ENCODE data around the gene MAGI3. TPM values are rescaled to one million over a fixed set of nuclear protein-coding genes. Genes with fewer than 3 reads are reported as not detected.

The MAGI3 gene
- total and polyA plus RNA-seq, 2 donors (not counting 1 experiment from before 2014, with no cell fraction given) = 5.1 to 9.2 TPM

DNA sequence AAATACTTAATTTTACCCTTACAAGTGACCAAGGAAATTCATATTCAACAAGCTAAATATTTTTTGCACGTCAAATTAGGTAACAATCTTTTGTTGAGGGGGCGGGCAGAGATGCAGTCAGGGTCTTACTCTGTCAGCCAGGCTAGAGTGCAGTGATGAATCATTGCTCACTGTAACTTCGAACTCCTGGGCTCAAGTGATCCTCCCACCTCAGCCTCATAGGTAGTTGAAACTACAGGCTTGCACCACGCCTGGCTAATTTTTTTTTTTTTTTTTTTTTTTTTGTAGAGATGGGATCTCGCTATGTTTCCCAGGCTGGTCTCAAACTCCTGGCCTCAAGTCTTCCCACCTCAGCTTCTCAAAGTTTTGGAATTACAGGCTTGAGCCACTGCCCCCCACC is 342.5 kb downstream of the MAGI3 start:
- DNase-seq (ENCODE audit: low read depth in 2 of 2) = no peak
- TF ChIP-seq, protein P1, sequence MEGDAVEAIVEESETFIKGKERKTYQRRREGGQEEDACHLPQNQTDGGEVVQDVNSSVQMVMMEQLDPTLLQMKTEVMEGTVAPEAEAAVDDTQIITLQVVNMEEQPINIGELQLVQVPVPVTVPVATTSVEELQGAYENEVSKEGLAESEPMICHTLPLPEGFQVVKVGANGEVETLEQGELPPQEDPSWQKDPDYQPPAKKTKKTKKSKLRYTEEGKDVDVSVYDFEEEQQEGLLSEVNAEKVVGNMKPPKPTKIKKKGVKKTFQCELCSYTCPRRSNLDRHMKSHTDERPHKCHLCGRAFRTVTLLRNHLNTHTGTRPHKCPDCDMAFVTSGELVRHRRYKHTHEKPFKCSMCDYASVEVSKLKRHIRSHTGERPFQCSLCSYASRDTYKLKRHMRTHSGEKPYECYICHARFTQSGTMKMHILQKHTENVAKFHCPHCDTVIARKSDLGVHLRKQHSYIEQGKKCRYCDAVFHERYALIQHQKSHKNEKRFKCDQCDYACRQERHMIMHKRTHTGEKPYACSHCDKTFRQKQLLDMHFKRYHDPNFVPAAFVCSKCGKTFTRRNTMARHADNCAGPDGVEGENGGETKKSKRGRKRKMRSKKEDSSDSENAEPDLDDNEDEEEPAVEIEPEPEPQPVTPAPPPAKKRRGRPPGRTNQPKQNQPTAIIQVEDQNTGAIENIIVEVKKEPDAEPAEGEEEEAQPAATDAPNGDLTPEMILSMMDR (conservative IDR thresholded peaks at IDR 0.05 in 1 of 2, IDR thresholded peaks at IDR 0.05 in 1 of 2; ENCODE audit: low read depth in 1 of 2, low read length in 2 of 2) = no peak
- no peak for TF ChIP-seq EZH2 (IDR thresholded peaks at IDR 0.05; ENCODE audit: low read length, missing control alignments)
- no peaks in the 10 kb centered on the region for H3K79me2 ChIP-seq (ENCODE audit: control insufficient read depth, insufficient read depth, low read length)

DNA sequence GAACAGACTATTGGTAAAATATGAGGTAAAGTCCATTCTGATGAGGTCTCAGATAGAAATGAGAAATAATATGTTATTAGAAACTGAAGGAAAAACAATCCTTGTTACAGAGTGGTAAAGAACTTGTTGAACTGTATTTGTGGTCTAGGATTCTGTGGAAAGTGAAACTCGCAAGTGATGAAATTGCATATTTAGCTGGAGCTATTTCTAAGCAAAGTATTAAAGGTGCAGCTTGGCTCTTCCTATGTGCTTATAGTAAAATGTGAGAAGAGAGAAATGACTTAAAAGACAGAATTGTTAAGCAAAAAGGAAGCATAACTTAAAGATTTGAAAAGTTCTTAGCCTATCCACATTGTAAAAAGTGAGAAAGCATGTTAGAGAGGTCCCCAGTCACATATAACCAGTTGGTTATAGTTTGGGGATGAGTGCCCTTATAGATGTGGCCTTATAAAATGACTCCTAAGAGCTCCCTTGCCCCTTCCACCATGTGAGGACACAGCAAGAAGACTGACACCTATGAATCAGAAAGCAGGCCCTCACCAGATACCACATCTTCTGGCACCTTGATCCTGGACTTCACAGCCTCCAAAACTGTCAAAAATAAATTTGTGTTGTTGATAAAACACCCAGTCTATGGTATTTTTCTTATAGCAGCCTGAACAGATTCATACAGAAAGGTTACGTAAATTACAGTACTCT is 344.2 kb downstream of the MAGI3 start:
- Histone ChIP-seq H2AFZ (ENCODE audit: low read length) (no peak overlapping the region), H3K4me2 (ENCODE audit: extremely low read depth, insufficient read depth, low read length) (no peak overlapping the region), H3K36me3 (ENCODE audit: control insufficient read depth, insufficient read depth, low read length) (no peaks in the 10 kb centered on the region), H3K9me3 (ENCODE audit: control insufficient read depth, insufficient read depth, low read depth, low read length) (no peaks in the 10 kb centered on the region), H3K9ac (ENCODE audit: insufficient read depth, low read length) (no peak overlapping the region), H4K20me1 (ENCODE audit: control insufficient read depth, extremely low read depth, insufficient read depth, low read length) (no peaks in the 10 kb centered on the region), H3K27ac (ENCODE audit: insufficient read depth, low read length) (no peak overlapping the region), H3K79me2 (ENCODE audit: control insufficient read depth, insufficient read depth, low read length) (no peaks in the 10 kb centered on the region), H3K4me1 (ENCODE audit: control insufficient read depth, extremely low read depth, insufficient read depth, low read length) (no peaks in the 10 kb centered on the region), H3K27me3 (ENCODE audit: control insufficient read depth, insufficient read depth, low read length) (no peaks in the 10 kb centered on the region), H3K4me3 (replicated peaks in 1 of 4; ENCODE audit: control extremely low read depth in 1 of 4, insufficient read depth in 1 of 4, low read depth in 3 of 4, low read length in 4 of 4) (no peak overlapping the region)
- TF ChIP-seq EZH2 (IDR thresholded peaks at IDR 0.05; ENCODE audit: low read length, missing control alignments) = no peak
- TF ChIP-seq, protein P1 (conservative IDR thresholded peaks at IDR 0.05 in 1 of 2, IDR thresholded peaks at IDR 0.05 in 1 of 2; ENCODE audit: low read depth in 1 of 2, low read length in 2 of 2) = no peak
- no peak for DNase-seq (ENCODE audit: low read depth in 2 of 2)

More for the DNA sequence above, 342.5 kb downstream of the MAGI3 start:
- H3K27me3 ChIP-seq (ENCODE audit: control insufficient read depth, insufficient read depth, low read length) = no peaks in the 10 kb centered on the region
- H3K4me3 ChIP-seq (replicated peaks in 1 of 4; ENCODE audit: control extremely low read depth in 1 of 4, insufficient read depth in 1 of 4, low read depth in 3 of 4, low read length in 4 of 4) = no peak overlapping the region
- no peak overlapping the region for H2AFZ ChIP-seq (ENCODE audit: low read length)
- no peak overlapping the region for H3K4me2 ChIP-seq (ENCODE audit: extremely low read depth, insufficient read depth, low read length)
- H3K36me3 ChIP-seq (ENCODE audit: control insufficient read depth, insufficient read depth, low read length) = no peaks in the 10 kb centered on the region
- H4K20me1 ChIP-seq (ENCODE audit: control insufficient read depth, extremely low read depth, insufficient read depth, low read length) = no peaks in the 10 kb centered on the region
- no peak overlapping the region for H3K9ac ChIP-seq (ENCODE audit: insufficient read depth, low read length)
- no peaks in the 10 kb centered on the region for H3K4me1 ChIP-seq (ENCODE audit: control insufficient read depth, extremely low read depth, insufficient read depth, low read length)
- no peak overlapping the region for H3K27ac ChIP-seq (ENCODE audit: insufficient read depth, low read length)
- no peaks in the 10 kb centered on the region for H3K9me3 ChIP-seq (ENCODE audit: control insufficient read depth, insufficient read depth, low read depth, low read length)
